ENCODE data around the gene RALGDS. TPM values are rescaled to one million over a fixed set of nuclear protein-coding genes. Genes with fewer than 3 reads are reported as not detected.

Gene RALGDS
- total and polyA plus RNA-seq, 2 of the 13 experiments (the other 11 are each of a cell fraction or from before 2014, with no cell fraction given), result 12.9 to 25.5 TPM

DNA sequence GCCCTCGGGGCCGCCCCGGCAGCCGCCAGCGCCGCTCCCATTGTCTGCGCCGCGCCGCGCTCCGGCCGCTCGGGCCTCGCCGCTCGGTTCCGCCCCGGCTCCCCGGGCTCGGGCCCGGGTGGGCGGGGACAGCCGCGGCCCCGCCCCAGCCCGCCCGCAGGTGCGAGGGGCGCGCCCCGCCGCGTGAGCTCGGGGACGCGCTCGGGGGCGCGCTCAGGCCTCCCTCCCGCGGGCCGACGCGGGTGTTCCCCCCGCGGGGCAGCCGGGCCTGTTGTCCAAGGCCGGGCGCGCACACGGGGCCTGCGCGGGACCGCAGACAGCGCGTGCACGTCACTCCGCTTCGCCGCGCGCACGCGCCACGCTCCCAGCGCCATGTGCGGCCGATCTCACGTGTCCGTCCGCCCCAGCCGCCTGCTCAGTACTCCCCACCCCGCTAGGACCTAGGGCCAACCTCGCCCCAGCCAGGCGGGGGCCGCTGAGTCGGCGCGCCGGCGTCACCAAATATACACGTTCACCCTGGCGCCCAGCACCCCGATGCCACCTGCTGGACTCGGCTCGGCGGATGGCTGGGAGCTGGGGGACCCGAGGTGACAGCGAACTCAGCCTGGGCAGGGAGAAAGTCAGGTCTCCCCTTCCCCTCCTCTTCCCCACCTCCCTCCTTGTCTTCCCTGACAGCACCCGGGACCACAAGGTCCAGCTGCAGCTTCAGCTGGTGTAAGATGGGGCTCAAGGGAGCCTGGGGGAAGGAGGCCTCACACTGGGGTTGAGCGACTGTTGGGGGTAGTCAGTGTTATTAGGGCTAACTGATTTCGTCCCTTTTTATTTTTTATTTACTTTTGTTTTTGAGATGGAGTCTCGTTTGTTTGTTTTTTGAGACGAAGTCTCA, 28.3 kb upstream of the RALGDS start (continued):
- TF ChIP-seq, protein P1, sequence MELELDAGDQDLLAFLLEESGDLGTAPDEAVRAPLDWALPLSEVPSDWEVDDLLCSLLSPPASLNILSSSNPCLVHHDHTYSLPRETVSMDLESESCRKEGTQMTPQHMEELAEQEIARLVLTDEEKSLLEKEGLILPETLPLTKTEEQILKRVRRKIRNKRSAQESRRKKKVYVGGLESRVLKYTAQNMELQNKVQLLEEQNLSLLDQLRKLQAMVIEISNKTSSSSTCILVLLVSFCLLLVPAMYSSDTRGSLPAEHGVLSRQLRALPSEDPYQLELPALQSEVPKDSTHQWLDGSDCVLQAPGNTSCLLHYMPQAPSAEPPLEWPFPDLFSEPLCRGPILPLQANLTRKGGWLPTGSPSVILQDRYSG (CRISPR knock-in tag; IDR thresholded peaks at IDR 0.05), result 0 out of 2 replicates have a peak, but pooled peaks have one; percentile 69
- TF ChIP-seq, protein P2, sequence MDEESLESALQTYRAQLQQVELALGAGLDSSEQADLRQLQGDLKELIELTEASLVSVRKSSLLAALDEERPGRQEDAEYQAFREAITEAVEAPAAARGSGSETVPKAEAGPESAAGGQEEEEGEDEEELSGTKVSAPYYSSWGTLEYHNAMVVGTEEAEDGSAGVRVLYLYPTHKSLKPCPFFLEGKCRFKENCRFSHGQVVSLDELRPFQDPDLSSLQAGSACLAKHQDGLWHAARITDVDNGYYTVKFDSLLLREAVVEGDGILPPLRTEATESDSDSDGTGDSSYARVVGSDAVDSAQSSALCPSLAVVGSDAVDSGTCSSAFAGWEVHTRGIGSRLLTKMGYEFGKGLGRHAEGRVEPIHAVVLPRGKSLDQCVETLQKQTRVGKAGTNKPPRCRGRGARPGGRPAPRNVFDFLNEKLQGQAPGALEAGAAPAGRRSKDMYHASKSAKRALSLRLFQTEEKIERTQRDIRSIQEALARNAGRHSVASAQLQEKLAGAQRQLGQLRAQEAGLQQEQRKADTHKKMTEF (CRISPR knock-in tag; IDR thresholded peaks at IDR 0.05), result 0 out of 2 replicates have a peak, but pooled peaks have one; percentile 52
- TF ChIP-seq GATAD2A (CRISPR knock-in tag; IDR thresholded peaks at IDR 0.05) (peak; percentile 33), NFE2 (CRISPR knock-in tag; IDR thresholded peaks at IDR 0.05) (no peak), POGZ (CRISPR knock-in tag; IDR thresholded peaks at IDR 0.05) (peak; percentile 26; the same call in 1 of the 2 replicates), CBFB (CRISPR knock-in tag; IDR thresholded peaks at IDR 0.05) (0 out of 2 replicates have a peak, but pooled peaks have one; percentile 46), ZNF567 (CRISPR knock-in tag; IDR thresholded peaks at IDR 0.05; ENCODE audit: borderline replicate concordance) (peak; percentile 70; the same call in 1 of the 2 replicates), ARNTL (CRISPR knock-in tag; IDR thresholded peaks at IDR 0.05) (peak; percentile 100), ZMAT3 (CRISPR knock-in tag; conservative IDR thresholded peaks at IDR 0.05) (peak; percentile 90), ZBTB4 (CRISPR knock-in tag; IDR thresholded peaks at IDR 0.05; ENCODE audit: borderline replicate concordance) (no peak), HMGXB4 (CRISPR knock-in tag; IDR thresholded peaks at IDR 0.05; ENCODE audit: borderline replicate concordance in 1 of 2, low read depth in 1 of 2) (peak; percentile 49 to 68; a peak in 1 of 4 replicates), POLR2AphosphoS5 (IDR thresholded peaks at IDR 0.05; ENCODE audit: low read depth, low read length) (peak; percentile 46; the same call in 1 of the 2 replicates), SATB2 (CRISPR knock-in tag; IDR thresholded peaks at IDR 0.05) (peak; percentile 45; the same call in 1 of the 2 replicates), ADNP (CRISPR knock-in tag; IDR thresholded peaks at IDR 0.05) (no peak), ZNF205 (CRISPR knock-in tag; IDR thresholded peaks at IDR 0.05) (0 out of 2 replicates have a peak, but pooled peaks have one; percentile 26), ZNF678 (CRISPR knock-in tag; IDR thresholded peaks at IDR 0.05) (0 out of 2 replicates have a peak, but pooled peaks have one; percentile 72), ZNF616 (CRISPR knock-in tag; IDR thresholded peaks at IDR 0.05; ENCODE audit: low read depth) (peak; percentile 77; the same call in 1 of the 2 replicates), NFIB (CRISPR knock-in tag; IDR thresholded peaks at IDR 0.05; ENCODE audit: borderline replicate concordance) (no peak), HHEX (CRISPR knock-in tag; IDR thresholded peaks at IDR 0.05) (no peak)
- TF ChIP-seq, protein P3, sequence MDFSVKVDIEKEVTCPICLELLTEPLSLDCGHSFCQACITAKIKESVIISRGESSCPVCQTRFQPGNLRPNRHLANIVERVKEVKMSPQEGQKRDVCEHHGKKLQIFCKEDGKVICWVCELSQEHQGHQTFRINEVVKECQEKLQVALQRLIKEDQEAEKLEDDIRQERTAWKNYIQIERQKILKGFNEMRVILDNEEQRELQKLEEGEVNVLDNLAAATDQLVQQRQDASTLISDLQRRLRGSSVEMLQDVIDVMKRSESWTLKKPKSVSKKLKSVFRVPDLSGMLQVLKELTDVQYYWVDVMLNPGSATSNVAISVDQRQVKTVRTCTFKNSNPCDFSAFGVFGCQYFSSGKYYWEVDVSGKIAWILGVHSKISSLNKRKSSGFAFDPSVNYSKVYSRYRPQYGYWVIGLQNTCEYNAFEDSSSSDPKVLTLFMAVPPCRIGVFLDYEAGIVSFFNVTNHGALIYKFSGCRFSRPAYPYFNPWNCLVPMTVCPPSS (IDR thresholded peaks at IDR 0.05), result no peak
